ENCODE measurements around the gene URGCP. TPM values are rescaled to one million over a fixed set of nuclear protein-coding genes. Genes with fewer than 3 reads are reported as not detected.

Gene URGCP
- total and polyA plus RNA-seq, 2 experiments from 2014 or later, result 7.2 to 13.2 TPM

DNA sequence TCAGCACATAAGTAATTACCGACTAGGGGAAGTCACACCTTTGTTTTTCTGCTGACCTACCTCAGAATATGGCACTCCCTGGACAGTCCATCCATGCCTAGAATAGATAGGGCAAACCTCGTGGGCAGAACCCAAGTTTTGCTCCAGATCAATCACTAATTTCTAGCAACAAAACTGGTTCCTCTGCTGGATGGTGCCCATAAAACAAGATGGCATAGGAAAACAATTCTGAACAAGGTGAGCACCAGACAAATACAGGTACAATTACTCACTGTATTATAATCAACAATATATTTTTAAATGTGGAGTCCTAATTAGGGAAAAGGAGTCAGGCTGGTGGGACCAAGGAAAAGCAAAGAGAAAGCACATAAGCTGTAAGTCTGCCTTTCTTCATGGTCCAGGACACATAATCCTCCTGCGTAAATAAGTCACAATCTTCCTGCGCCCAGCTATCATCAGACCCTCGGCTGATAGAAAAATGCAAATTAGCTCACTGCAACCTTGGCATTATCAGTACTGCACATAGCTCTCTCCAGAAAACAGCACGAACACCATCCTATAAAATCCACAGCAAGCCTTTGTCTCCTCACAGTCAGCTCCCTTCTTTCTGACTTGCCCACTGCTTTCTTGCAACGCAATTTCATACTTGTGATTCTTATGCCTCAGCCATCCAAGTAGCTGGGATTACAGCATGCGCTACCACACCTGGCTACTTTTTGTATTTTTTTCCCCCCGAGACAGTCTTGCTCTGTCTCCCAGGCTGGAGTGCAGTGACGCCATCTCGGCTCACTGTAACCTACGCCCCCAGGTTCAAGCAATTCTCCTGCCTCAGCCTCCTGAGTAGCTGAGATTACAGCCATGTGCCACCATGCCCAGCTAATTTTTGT is 15.1 kb downstream of the URGCP start:
- Histone ChIP-seq H3K9me2 (ENCODE audit: insufficient read depth) (no peaks in the 10 kb centered on the region), H3K4me2 (no peak overlapping the region), H3K79me2 (replicated peaks; ENCODE audit: insufficient read depth) (peaks cover 60% of the 10 kb centered on the region), H3K27ac (ENCODE audit: low read depth) (no peak overlapping the region), H3K4me3 (no peak overlapping the region), H3K36me3 (ENCODE audit: insufficient read depth) (no peaks in the 10 kb centered on the region), H4K20me1 (replicated peaks; ENCODE audit: insufficient read depth) (peaks cover 10% of the 10 kb centered on the region; the same call in 1 of the 2 replicates), H3F3A (replicated peaks; ENCODE audit: low read depth) (no peaks in the 10 kb centered on the region), H2AFZ (no peak overlapping the region), H3K27me3 (ENCODE audit: insufficient read depth) (no peaks in the 10 kb centered on the region), H3K4me1 (ENCODE audit: insufficient read depth) (no peaks in the 10 kb centered on the region)
- DNase-seq (ENCODE audit: low spot score), result no peak
- Mint-ChIP-seq H3K36me3 (ENCODE audit: low read depth) (peaks cover 4% of the 10 kb centered on the region; the same call in 1 of the 3 replicates), H3K27me3 (ENCODE audit: insufficient read depth, low read depth, poor library complexity) (peaks cover 1% of the 10 kb centered on the region), H3K27ac (0 out of 2 replicates have a peak overlapping the region, but pooled peaks have one; percentile 7), H3K4me1 (no peaks in the 10 kb centered on the region), H3K4me3 (no peak overlapping the region), H3K9me3 (peaks cover 2% of the 10 kb centered on the region; the same call in 1 of the 3 replicates)
- ATAC-seq, result no peak
- TF ChIP-seq STAT1 (IDR thresholded peaks at IDR 0.05; ENCODE audit: unreplicated experiment), result no peak
- TF ChIP-seq, protein P1, sequence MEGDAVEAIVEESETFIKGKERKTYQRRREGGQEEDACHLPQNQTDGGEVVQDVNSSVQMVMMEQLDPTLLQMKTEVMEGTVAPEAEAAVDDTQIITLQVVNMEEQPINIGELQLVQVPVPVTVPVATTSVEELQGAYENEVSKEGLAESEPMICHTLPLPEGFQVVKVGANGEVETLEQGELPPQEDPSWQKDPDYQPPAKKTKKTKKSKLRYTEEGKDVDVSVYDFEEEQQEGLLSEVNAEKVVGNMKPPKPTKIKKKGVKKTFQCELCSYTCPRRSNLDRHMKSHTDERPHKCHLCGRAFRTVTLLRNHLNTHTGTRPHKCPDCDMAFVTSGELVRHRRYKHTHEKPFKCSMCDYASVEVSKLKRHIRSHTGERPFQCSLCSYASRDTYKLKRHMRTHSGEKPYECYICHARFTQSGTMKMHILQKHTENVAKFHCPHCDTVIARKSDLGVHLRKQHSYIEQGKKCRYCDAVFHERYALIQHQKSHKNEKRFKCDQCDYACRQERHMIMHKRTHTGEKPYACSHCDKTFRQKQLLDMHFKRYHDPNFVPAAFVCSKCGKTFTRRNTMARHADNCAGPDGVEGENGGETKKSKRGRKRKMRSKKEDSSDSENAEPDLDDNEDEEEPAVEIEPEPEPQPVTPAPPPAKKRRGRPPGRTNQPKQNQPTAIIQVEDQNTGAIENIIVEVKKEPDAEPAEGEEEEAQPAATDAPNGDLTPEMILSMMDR (conservative IDR thresholded peaks at IDR 0.05; ENCODE audit: low read depth in 2 of 2), result no peak
- TF ChIP-seq, protein P2, sequence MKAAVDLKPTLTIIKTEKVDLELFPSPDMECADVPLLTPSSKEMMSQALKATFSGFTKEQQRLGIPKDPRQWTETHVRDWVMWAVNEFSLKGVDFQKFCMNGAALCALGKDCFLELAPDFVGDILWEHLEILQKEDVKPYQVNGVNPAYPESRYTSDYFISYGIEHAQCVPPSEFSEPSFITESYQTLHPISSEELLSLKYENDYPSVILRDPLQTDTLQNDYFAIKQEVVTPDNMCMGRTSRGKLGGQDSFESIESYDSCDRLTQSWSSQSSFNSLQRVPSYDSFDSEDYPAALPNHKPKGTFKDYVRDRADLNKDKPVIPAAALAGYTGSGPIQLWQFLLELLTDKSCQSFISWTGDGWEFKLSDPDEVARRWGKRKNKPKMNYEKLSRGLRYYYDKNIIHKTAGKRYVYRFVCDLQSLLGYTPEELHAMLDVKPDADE (IDR thresholded peaks at IDR 0.05), result no peak
- TF ChIP-seq JUNB (IDR thresholded peaks at IDR 0.05; ENCODE audit: unreplicated experiment), result no peak
- TF ChIP-seq, protein P3, sequence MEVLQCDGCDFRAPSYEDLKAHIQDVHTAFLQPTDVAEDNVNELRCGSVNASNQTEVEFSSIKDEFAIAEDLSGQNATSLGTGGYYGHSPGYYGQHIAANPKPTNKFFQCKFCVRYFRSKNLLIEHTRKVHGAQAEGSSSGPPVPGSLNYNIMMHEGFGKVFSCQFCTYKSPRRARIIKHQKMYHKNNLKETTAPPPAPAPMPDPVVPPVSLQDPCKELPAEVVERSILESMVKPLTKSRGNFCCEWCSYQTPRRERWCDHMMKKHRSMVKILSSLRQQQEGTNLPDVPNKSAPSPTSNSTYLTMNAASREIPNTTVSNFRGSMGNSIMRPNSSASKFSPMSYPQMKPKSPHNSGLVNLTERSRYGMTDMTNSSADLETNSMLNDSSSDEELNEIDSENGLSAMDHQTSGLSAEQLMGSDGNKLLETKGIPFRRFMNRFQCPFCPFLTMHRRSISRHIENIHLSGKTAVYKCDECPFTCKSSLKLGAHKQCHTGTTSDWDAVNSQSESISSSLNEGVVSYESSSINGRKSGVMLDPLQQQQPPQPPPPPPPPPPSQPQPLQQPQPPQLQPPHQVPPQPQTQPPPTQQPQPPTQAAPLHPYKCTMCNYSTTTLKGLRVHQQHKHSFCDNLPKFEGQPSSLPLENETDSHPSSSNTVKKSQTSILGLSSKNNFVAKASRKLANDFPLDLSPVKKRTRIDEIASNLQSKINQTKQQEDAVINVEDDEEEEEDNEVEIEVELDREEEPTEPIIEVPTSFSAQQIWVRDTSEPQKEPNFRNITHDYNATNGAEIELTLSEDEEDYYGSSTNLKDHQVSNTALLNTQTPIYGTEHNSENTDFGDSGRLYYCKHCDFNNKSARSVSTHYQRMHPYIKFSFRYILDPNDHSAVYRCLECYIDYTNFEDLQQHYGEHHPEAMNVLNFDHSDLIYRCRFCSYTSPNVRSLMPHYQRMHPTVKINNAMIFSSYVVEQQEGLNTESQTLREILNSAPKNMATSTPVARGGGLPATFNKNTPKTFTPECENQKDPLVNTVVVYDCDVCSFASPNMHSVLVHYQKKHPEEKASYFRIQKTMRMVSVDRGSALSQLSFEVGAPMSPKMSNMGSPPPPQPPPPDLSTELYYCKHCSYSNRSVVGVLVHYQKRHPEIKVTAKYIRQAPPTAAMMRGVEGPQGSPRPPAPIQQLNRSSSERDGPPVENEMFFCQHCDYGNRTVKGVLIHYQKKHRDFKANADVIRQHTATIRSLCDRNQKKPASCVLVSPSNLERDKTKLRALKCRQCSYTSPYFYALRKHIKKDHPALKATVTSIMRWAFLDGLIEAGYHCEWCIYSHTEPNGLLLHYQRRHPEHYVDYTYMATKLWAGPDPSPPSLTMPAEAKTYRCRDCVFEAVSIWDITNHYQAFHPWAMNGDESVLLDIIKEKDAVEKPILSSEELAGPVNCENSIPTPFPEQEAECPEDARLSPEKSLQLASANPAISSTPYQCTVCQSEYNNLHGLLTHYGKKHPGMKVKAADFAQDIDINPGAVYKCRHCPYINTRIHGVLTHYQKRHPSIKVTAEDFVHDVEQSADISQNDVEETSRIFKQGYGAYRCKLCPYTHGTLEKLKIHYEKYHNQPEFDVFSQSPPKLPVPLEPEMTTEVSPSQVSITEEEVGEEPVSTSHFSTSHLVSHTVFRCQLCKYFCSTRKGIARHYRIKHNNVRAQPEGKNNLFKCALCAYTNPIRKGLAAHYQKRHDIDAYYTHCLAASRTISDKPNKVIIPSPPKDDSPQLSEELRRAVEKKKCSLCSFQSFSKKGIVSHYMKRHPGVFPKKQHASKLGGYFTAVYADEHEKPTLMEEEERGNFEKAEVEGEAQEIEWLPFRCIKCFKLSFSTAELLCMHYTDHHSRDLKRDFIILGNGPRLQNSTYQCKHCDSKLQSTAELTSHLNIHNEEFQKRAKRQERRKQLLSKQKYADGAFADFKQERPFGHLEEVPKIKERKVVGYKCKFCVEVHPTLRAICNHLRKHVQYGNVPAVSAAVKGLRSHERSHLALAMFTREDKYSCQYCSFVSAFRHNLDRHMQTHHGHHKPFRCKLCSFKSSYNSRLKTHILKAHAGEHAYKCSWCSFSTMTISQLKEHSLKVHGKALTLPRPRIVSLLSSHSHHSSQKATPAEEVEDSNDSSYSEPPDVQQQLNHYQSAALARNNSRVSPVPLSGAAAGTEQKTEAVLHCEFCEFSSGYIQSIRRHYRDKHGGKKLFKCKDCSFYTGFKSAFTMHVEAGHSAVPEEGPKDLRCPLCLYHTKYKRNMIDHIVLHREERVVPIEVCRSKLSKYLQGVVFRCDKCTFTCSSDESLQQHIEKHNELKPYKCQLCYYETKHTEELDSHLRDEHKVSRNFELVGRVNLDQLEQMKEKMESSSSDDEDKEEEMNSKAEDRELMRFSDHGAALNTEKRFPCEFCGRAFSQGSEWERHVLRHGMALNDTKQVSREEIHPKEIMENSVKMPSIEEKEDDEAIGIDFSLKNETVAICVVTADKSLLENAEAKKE (CRISPR knock-in tag; IDR thresholded peaks at IDR 0.05), result no peak
- TF ChIP-seq ZNF114 (CRISPR knock-in tag; IDR thresholded peaks at IDR 0.05), result no peak
- TF ChIP-seq EZH2 (IDR thresholded peaks at IDR 0.05; ENCODE audit: low read depth, unreplicated experiment), result no peak
- TF ChIP-seq EZH2phosphoT487 (IDR thresholded peaks at IDR 0.05; ENCODE audit: unreplicated experiment), result no peak
- no peak for TF ChIP-seq ZNF331 (CRISPR knock-in tag; IDR thresholded peaks at IDR 0.05; ENCODE audit: low read depth)

Measured in GM23338 (cell line).